Left lobe of liver (tissue), 2 donors: ENCODE results near the gene ZBTB2. TPM values are rescaled to one million over a fixed set of nuclear protein-coding genes. Genes with fewer than 3 reads are reported as not detected.
"Not testable (repeated sequence)": the region's sequence is repeated elsewhere in the genome, so short reads cannot be mapped to it uniquely, and the experiment has no call there.

Source experiments
- ATAC-seq: fragments of 200-7000 bp; cut with Tn5 transposase; one replicate; pipeline ENCODE4 v1.9.1; 2020; ENCODE audit warnings: mild to moderate bottlenecking, moderate library complexity
- DNase-seq: peaks from one replicate; pipeline ENCODE4 v3.0.0-alpha.2; 2020; ENCODE audit warnings: low spot score
- total RNA-seq: library from RNA; stranded (reverse); gene quantifications from one replicate; pipeline ENCODE4 v1.2.1, GENCODE V29; 2021
- donor health status: DM: no; HTN: no; CAD: no; lungs with moderate emphysema.
- donor health status: DM: no; HTN: yes; CAD: no.

Gene ZBTB2
- total RNA-seq, 1 donor from 2014 or later, result 2.7 TPM

GRCh38 chr6:151402228-151402627 lies 10.9 kb upstream of the ZBTB2 start:
- ATAC-seq, result peak; percentile 33

DNA sequence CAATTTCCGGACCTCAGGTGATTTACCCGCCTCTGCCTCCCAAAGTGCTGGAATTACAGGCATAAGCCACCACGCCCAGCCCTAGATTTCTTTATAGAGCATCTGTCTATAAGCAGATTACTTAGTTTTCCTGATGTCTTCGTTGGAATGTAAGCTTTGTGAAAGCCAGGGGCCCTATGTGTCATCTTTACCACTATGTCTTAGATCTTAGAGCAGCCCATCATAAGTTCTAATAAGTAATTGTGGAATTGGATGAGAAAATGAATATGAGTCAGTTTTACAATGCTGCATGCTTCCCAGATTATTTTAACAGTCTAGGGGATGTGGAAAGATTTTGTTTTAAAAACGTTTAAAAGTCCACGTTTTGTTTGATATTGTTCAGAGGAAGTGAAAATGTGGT lies 9.1 kb upstream of the ZBTB2 start:
- ATAC-seq (no peak), DNase-seq (no peak)

More at GRCh38 chr6:151402228-151402627, 10.9 kb upstream of the ZBTB2 start:
- no peak for DNase-seq

DNA sequence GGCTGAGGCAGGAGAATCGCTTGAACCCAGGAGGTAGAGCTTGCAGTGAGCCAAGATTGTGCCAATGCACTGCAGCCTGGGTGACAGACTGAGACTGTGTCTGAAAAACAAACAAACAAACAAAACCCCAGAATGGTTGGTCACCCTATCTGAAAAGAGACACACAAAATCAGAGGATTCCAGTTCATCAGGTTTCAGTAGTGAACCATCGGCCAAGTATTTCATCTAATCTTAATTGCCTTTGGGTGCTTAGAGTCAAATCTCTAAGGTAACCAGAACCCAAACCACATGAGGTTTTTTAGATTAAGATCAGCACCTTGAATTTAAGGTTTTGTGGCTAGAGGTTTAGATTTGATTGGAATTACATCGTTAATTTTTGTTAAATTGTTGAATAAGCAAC lies 8.3 kb upstream of the ZBTB2 start:
- DNase-seq (no peak), ATAC-seq (no peak)

- DNase-seq, result no peak
- ATAC-seq, result no peak
Measured at GRCh38 chr6:151393410-151393809, 2.1 kb upstream of the ZBTB2 start.

DNA sequence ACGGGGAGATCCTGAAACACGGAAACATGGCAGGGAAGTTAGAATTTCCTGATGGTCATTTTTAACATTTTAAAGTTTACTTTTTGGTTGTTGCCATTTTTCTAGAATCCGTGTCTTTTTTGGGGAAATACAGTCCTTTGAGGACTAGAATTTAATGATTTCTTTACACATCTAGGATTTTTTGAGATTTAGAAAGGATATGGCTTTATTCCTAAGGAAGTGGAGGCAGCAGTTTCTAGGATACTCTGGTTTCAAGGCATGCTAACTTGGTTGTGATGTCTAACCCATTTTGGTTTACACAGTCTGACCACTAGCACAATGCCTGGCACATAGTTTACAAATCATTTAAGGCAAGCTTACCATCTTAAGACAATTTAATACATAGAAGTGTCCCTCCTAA lies 1.1 kb upstream of the ZBTB2 start:
- DNase-seq (no peak), ATAC-seq (no peak)

DNA sequence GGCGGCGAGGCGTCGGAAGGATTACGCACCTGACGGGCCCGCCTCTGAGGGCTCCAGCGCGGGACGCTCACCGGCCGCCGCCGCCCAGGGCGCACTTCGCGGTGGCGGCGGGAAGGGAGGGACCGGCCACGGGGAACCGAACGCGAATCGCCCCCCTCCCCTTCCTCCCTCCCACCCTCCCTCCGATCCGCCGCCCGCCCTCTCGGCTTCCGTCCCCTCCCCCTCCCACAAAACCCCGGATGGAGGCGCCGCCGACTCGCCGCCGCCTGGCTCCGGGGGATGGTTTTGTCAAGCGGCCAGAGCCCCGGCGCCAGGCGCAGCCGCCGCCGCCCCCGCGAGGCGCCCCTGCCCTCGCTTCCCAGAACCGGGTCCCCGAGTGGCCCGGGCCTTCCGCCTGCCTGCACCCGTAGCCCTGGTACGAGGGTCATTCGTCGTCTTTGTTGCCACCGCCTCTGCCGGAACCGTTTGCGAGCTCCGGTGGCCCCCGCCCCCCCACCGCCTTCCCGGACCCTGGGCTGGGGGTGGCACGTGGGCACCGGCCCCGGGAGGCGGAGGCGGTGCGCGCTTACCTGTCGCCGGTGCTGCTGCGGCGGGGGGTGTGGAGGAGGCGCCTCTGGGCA lies 398 bp downstream of the ZBTB2 start:
- DNase-seq (peak; percentile 83), ATAC-seq (peak; percentile 47)

DNA sequence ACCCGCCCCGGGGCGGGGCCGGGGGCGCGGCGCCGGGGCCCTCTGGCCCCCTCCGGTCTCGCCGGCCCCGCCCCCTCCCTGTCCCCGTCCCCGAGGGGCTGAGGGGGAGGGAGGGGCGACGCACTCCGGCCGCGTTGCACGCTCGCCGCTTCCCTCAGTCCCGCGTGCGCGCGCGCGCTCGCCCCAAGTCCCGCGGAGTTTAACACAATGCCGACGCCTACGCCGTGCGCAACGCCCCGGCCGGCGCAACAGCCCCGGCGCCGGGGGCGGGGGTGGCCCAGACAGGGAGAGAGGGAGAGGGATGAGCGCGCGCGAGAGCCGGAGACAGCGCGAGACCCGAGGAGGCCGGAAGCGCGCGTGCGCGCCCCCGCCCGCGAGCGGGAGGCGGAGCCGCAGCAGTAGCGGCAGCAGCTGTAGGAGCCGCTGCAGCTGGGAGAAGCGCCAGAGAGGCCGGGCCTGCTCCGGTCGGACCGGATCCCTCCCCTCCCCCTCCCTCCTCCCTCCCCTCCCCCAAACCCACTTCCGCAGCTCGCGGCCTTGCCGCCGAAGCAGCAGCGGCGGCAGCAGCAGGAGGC lies 996 bp downstream of the ZBTB2 start:
- peak; percentile 99 for DNase-seq
- ATAC-seq, result peak; percentile 85

GRCh38 chr6:151389618-151390275 lies 1.6 kb downstream of the ZBTB2 start:
- DNase-seq (peak; percentile 62), ATAC-seq (peak; percentile 15)

DNA sequence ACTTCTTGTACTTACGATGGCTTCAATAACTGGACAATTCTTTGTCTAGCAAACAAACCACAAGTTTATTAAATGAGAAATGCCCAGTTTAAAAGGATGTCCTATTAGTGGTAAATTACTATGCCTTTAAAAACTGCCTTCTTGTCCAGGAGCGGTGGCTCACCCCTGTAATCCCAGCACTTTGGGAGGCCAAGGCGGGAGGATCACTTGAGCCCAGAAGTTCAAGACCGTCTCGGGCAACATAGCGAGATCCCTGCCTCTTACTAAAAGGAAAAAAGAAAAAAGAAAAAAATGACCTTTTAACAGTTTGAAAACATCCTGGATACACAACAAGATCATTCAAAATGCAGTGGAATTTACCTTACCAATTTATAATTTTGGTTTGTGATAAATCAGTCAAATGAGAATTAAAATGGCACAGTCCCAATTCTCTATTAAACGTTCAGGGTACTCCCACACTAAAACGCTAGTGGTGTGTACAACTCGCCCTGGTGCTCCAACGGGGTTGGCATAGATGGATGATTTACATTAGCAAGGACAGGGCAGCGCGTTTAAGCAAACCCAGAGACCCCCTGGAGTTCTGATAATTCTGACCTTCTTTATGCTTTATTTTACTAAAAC lies 2.3 kb downstream of the ZBTB2 start:
- no peak for DNase-seq
- ATAC-seq, result no peak

- ATAC-seq, result no peak
- DNase-seq, result no peak
Measured at GRCh38 chr6:151388236-151388635, 3.1 kb downstream of the ZBTB2 start.

DNA sequence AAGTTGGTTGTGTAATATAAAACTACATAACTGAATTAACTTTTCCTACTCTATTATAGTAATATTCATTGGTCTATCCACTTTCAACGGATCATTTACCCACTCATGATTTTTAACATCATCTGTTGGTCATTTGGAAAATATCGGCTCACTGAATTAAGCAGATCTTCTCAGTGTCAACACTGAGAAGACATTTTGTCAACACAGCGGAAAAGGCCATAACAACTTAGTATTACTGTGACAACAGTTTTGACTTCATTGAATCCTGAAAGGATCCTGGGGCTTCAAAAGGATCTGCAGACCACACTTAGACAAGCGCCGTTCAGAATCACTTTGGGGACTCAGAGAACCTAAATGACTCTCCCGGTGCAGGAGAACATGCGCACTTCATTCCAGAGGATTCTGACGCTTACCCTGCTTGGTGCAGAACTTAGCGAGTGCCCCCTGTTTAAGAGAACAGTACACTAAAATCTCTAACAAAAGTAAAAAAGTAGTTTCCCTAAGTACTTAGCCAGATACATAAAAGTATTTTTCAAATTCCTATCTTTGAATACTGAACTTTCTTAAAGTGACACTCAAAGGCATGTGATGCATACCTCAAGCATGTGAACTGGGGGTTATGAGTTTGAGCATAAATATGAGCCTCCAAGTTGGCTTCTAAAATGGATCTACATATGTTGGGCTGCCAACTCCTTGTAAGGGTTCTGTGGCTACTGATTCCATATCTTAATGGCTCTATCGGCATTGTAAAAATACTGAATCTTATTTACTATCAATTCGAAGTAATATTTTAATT lies 4.0 kb downstream of the ZBTB2 start:
- DNase-seq, result no peak
- no peak for ATAC-seq

- DNase-seq (no peak), ATAC-seq (no peak)
Measured at GRCh38 chr6:151385177-151385576, 6.2 kb downstream of the ZBTB2 start.

GRCh38 chr6:151384151-151384550 lies 7.2 kb downstream of the ZBTB2 start:
- DNase-seq, result no peak
- no peak for ATAC-seq

GRCh38 chr6:151382631-151383030 lies 8.7 kb downstream of the ZBTB2 start:
- not testable (repeated sequence) for DNase-seq
- peak; percentile 14 for ATAC-seq

GRCh38 chr6:151381722-151382121 lies 9.6 kb downstream of the ZBTB2 start:
- ATAC-seq (no peak), DNase-seq (no peak)

DNA sequence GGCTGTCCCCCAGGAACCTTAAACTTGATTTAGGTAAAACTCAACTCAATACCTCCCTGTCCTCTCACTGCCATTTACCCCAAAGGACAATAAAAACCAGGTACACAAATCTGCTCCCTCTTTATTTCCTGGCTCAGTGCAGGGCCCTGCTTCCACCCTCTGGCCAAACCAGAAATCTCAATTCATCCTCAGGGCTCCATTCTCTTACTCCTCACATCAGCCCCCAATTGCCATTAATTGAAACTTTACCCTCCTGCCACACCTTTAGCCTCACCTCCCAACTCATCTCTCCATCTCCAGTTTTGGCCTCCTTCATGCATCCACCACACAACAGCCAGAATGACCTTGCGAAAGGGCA lies 10.5 kb downstream of the ZBTB2 start:
- ATAC-seq, result no peak
- no peak for DNase-seq

DNA sequence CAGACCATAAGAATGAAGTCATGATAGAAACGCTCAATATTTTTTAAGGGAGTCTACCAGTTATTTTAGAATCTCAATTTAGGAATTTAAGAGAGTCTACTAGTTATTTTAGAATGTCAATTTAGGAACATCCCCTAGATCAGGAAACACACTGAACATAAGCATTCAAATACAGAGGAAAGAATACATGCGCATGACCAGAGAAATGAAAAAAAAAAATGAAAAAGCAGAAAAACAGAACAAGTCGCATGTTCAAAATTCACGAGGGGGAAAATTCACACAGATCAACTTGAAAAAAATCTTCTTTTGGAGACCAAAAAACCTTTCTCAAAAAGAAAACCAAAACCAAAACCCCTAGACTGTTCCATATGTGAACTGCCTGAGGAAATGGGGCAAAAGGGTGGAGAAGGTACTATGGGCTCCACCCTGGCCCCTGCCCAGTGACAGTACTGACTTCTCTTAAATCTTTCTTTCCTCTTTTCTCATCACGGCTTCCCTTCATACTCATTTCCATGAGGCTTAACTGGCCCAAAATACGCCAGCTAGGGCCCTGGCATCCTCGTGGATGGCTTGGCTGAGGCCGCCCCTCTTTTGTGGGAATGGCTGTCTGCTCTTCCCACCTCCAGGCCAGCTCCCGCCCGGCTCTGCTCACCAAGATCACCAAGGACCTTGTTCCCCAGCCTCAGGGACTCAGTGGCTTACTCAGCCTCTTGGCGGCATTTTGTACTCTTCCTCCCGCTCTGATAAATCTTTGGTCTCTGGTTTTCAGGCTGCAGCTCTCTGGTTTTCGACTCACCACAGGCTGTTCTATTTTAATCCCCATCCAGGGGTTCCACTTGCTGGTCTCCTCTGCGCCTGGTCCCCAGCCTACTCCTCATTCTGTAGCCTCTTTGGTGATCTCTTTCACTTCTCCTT lies 11.2 kb downstream of the ZBTB2 start:
- DNase-seq (no peak), ATAC-seq (peak; percentile 42)

DNA sequence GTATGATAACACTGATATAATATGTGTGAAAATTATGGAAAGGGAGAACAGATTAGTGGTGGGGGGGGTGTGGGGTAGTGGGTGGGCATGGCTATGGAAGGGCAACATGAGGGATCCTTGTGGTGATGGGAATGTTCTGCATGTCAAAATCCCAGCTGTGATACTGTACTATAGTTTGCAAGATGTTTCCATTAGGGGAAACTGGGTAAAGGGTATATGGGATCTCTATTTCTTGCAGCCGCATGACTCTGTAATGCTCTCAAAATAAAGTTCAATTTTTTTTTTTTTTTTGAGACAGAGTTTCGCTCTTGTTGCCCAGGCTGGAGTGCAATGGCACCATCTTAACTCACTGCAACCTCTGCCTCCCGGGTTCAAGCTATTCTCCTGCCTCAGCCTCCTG lies 14.3 kb downstream of the ZBTB2 start:
- ATAC-seq (no peak), DNase-seq (no peak)

GRCh38 chr6:151376440-151376839 lies 14.9 kb downstream of the ZBTB2 start:
- no peak for DNase-seq
- no peak for ATAC-seq

DNA sequence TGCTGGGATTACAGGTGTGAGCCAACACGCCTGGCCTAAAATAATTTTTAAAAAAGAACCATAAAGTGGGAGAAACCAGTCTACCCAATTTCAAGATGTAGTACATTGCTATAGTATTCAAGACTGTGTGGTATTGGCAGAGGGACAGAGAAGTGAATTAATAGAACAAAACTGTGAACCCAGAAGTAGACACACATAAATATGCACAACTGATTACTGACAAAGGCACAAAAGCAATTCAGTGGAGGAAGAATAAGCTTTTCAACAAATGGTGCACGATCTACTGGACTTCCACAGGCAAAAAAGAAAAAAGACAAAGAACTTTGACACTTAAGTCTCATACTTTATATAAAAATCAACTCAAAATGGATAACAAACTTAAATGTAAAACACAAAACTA lies 15.5 kb downstream of the ZBTB2 start:
- ATAC-seq, result no peak
- DNase-seq, result no peak
